22Rv1 (cell line): Measurements from ENCODE around the gene PACSIN1.

Experiments
- ZFX ChIP-seq: fragments of 450-650 bp; IDR thresholded peaks from 2 replicates; pipeline ENCODE4 v1.6.1; 2017; ENCODE audit warnings: antibody characterized with exemption, borderline replicate concordance
- TF ChIP-seq, protein P1 (sequence below): fragments of 450-650 bp; IDR thresholded peaks from 2 replicates; pipeline ENCODE4 v1.5.1; 2017; ENCODE audit warnings: mild to moderate bottlenecking

DNA sequence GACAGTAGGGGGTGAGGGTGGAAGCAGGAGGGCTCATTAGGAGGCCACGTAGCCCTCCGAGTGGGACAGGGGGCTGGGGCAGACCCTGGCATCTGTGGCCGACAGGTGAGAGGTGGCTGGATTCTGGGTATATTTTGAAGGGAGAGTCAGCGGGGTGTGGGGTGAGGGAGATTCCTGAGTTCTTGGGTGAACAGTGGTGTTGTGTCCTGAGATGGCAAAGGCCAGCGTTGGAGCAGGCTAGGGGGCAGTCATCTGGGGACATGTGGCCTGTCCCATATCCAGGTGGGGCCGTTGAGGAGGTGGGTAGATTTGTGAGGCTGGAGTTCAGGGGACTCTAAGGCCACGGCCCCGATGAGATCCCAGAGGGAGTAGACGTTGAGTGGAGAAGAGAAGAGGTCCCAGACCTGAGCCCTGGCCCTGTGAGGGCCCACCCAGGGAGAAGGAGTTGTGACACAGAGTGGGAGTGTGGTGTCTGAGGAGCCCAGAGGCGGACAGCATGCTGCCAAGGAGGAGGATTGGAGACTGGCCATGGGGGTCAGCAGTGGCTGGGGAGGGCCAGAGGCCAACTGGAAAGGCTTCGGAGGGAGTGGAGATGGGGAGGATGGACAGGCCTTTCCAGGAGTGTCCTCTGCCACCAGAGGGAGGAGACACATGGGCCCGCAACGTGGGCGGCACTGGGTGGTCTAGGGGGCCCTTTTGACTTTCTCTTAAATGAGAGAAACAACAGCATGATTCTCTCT is 19.6 kb downstream of the PACSIN1 start:
- TF ChIP-seq, protein P1, sequence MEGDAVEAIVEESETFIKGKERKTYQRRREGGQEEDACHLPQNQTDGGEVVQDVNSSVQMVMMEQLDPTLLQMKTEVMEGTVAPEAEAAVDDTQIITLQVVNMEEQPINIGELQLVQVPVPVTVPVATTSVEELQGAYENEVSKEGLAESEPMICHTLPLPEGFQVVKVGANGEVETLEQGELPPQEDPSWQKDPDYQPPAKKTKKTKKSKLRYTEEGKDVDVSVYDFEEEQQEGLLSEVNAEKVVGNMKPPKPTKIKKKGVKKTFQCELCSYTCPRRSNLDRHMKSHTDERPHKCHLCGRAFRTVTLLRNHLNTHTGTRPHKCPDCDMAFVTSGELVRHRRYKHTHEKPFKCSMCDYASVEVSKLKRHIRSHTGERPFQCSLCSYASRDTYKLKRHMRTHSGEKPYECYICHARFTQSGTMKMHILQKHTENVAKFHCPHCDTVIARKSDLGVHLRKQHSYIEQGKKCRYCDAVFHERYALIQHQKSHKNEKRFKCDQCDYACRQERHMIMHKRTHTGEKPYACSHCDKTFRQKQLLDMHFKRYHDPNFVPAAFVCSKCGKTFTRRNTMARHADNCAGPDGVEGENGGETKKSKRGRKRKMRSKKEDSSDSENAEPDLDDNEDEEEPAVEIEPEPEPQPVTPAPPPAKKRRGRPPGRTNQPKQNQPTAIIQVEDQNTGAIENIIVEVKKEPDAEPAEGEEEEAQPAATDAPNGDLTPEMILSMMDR: no peak
- no peak for TF ChIP-seq ZFX
